Measurements from ENCODE around the gene CARD9.
A peak's percentile ranks its signal among the peaks of the same experiment; 100 is the strongest.

Gene CARD9

GRCh38 chr9:136373300-136374182 is at the start of gene CARD9:
Gene CARD9 (minus strand): TSS chr9:136373669. CDS start chr9:136372078, 1,591 bp downstream.
- no peaks in the 10 kb centered on the region for H3K27me3 ChIP-seq (ENCODE audit: control insufficient read depth, insufficient read depth, low read length)
- H3K4me3 ChIP-seq (ENCODE audit: low read depth, low read length) = no peak within 1 kb of the TSS
- H3K36me3 ChIP-seq (ENCODE audit: control insufficient read depth, insufficient read depth, low read length) = peaks cover 40% of the 10 kb centered on the region
- peak within 1 kb of the TSS; percentile 34 for H3K9ac ChIP-seq (ENCODE audit: low read length)
- peak within 1 kb of the TSS; percentile 58 for H3K27ac ChIP-seq (ENCODE audit: low read depth, low read length)
- H3K9me3 ChIP-seq (ENCODE audit: control insufficient read depth, insufficient read depth, low read depth, low read length) = no peaks in the 10 kb centered on the region
- no peaks in the 10 kb centered on the region; the same call in 1 of the 2 replicates for H3K4me1 ChIP-seq (ENCODE audit: control insufficient read depth, insufficient read depth, low read length)

DNA sequence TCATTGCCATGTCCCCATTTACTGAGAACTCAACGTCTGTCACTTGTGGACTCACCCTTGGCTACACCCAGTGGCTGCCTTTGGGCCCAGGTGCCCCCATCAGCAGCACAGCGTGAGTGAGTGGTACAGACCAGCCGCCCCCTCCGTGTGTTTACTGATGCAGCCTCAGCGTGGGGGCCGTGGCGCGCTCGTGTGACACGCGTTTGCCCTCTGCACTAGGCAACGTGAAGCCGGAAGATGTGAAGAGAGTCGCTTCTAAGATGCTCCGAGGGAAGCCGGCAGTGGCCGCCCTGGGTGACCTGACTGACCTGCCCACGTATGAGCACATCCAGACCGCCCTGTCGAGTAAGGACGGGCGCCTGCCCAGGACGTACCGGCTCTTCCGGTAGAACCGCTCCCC is 49.4 kb upstream of the CARD9 start:
- Histone ChIP-seq H3K4me3 (ENCODE audit: low read depth, low read length) (no peak overlapping the region), H3K4me1 (ENCODE audit: control insufficient read depth, insufficient read depth, low read length) (no peaks in the 10 kb centered on the region), H3K9me3 (ENCODE audit: control insufficient read depth, insufficient read depth, low read depth, low read length) (no peaks in the 10 kb centered on the region), H3K36me3 (ENCODE audit: control insufficient read depth, insufficient read depth, low read length) (peaks cover 76% of the 10 kb centered on the region), H3K27ac (ENCODE audit: low read depth, low read length) (no peak overlapping the region), H3K27me3 (ENCODE audit: control insufficient read depth, insufficient read depth, low read length) (no peaks in the 10 kb centered on the region), H3K9ac (ENCODE audit: low read length) (no peak overlapping the region)

GRCh38 chr9:136421791-136422190 is 48.3 kb upstream of the CARD9 start:
- Histone ChIP-seq H3K9ac (ENCODE audit: low read length) (no peak overlapping the region), H3K4me1 (ENCODE audit: control insufficient read depth, insufficient read depth, low read length) (no peaks in the 10 kb centered on the region), H3K27ac (ENCODE audit: low read depth, low read length) (no peak overlapping the region), H3K27me3 (ENCODE audit: control insufficient read depth, insufficient read depth, low read length) (no peaks in the 10 kb centered on the region), H3K4me3 (ENCODE audit: low read depth, low read length) (no peak overlapping the region), H3K9me3 (ENCODE audit: control insufficient read depth, insufficient read depth, low read depth, low read length) (no peaks in the 10 kb centered on the region), H3K36me3 (ENCODE audit: control insufficient read depth, insufficient read depth, low read length) (peaks cover 83% of the 10 kb centered on the region)

- H3K36me3 ChIP-seq (ENCODE audit: control insufficient read depth, insufficient read depth, low read length) = peaks cover 96% of the 10 kb centered on the region
- H3K9ac ChIP-seq (ENCODE audit: low read length) = no peak overlapping the region
- H3K4me1 ChIP-seq (ENCODE audit: control insufficient read depth, insufficient read depth, low read length) = no peaks in the 10 kb centered on the region
- no peak overlapping the region for H3K27ac ChIP-seq (ENCODE audit: low read depth, low read length)
- no peaks in the 10 kb centered on the region for H3K27me3 ChIP-seq (ENCODE audit: control insufficient read depth, insufficient read depth, low read length)
- no peak overlapping the region for H3K4me3 ChIP-seq (ENCODE audit: low read depth, low read length)
- no peaks in the 10 kb centered on the region for H3K9me3 ChIP-seq (ENCODE audit: control insufficient read depth, insufficient read depth, low read depth, low read length)
Observed at GRCh38 chr9:136419092-136419420, 45.6 kb upstream of the CARD9 start.

DNA sequence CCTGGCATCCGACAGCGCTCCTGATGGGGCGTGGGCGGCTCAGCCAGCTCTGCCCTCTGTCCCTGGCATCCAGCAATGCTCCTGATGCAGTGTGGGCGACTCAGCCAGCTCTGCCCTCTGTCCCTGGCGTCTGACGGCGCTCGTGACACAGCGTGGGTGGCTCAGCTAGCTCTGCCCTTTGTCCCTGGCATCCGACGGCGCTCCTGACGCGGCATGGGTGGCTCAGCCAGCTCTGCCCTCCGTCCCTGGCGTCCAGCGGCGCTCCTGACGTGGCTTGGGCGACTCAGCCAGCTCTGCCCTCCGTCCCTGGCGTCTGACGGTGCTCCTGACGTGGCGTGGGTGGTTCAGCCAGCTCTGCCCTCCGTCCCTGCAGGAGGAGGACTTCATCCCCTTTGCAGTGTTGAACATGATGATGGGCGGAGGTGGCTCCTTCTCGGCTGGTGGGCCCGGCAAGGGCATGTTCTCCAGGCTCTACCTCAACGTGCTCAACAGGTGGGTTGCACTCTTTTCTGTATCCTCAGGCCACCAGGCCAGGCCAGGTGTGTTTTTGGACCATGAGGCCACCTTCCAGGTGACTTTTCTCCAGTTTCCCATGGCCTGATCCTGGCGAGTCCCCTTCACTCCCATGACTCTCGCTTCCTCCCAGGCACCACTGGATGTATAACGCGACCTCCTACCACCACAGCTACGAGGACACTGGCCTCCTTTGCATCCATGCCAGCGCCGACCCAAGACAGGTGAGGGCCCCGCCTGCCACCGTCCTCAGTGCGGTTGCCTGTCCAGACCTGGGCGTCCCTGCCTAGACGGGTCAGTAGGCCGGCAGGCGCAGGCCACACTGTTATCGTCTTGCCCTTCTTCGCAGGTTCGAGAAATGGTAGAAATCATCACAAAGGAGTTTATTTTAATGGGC is 45.0 kb upstream of the CARD9 start:
- H3K9me3 ChIP-seq (ENCODE audit: control insufficient read depth, insufficient read depth, low read depth, low read length) = no peaks in the 10 kb centered on the region
- peaks cover 97% of the 10 kb centered on the region for H3K36me3 ChIP-seq (ENCODE audit: control insufficient read depth, insufficient read depth, low read length)
- H3K27me3 ChIP-seq (ENCODE audit: control insufficient read depth, insufficient read depth, low read length) = no peaks in the 10 kb centered on the region
- H3K27ac ChIP-seq (ENCODE audit: low read depth, low read length) = no peak overlapping the region
- no peak overlapping the region for H3K4me3 ChIP-seq (ENCODE audit: low read depth, low read length)
- no peak overlapping the region for H3K9ac ChIP-seq (ENCODE audit: low read length)
- H3K4me1 ChIP-seq (ENCODE audit: control insufficient read depth, insufficient read depth, low read length) = no peaks in the 10 kb centered on the region

DNA sequence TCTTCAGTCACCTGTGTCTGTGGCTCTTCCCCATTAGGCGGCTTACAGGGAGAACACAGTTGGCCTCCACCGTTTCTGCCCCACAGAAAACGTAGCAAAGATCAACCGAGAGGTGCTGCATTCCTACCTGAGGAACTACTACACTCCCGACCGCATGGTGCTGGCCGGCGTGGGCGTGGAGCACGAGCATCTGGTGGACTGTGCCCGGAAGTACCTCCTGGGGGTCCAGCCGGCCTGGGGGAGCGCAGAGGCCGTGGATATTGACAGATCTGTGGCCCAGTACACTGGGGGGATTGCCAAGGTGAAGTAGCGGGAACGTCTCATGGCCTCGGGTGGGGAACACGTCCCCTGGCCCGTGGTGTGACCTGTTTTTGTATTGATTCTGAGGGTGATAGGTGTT is 43.4 kb upstream of the CARD9 start:
- Histone ChIP-seq H3K4me1 (ENCODE audit: control insufficient read depth, insufficient read depth, low read length) (no peaks in the 10 kb centered on the region), H3K4me3 (ENCODE audit: low read depth, low read length) (no peak overlapping the region), H3K27me3 (ENCODE audit: control insufficient read depth, insufficient read depth, low read length) (no peaks in the 10 kb centered on the region), H3K36me3 (ENCODE audit: control insufficient read depth, insufficient read depth, low read length) (peaks cover 95% of the 10 kb centered on the region), H3K9me3 (ENCODE audit: control insufficient read depth, insufficient read depth, low read depth, low read length) (no peaks in the 10 kb centered on the region), H3K9ac (ENCODE audit: low read length) (no peak overlapping the region), H3K27ac (ENCODE audit: low read depth, low read length) (no peak overlapping the region)

GRCh38 chr9:136416427-136416826 is 43.0 kb upstream of the CARD9 start:
- no peak overlapping the region for H3K4me3 ChIP-seq (ENCODE audit: low read depth, low read length)
- H3K9ac ChIP-seq (ENCODE audit: low read length) = no peak overlapping the region
- peaks cover 3% of the 10 kb centered on the region; the same call in 1 of the 2 replicates for H3K4me1 ChIP-seq (ENCODE audit: control insufficient read depth, insufficient read depth, low read length)
- no peaks in the 10 kb centered on the region for H3K27me3 ChIP-seq (ENCODE audit: control insufficient read depth, insufficient read depth, low read length)
- H3K36me3 ChIP-seq (ENCODE audit: control insufficient read depth, insufficient read depth, low read length) = peaks cover 93% of the 10 kb centered on the region
- H3K9me3 ChIP-seq (ENCODE audit: control insufficient read depth, insufficient read depth, low read depth, low read length) = no peaks in the 10 kb centered on the region
- H3K27ac ChIP-seq (ENCODE audit: low read depth, low read length) = no peak overlapping the region

DNA sequence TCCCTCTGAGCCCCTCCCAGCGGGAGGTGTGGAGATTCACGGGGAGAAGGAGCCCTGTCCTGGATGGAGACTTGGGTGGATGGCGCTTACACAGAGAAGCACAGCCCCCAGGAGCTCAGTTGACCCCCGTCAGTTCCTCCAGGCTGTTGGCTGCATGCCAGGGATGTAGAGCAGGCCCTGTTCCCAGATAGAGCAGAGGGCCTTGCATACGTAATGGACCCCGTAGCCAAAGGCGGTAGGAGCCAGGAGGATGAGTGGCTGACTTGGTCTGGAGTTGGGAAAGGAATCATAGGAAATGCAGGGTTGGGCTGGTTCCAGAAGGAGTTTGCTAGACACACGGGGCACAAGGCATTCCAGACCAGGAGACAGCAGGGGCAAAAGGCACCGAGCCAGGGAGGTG is 39.5 kb upstream of the CARD9 start:
- Histone ChIP-seq H3K9ac (ENCODE audit: low read length) (no peak overlapping the region), H3K36me3 (ENCODE audit: control insufficient read depth, insufficient read depth, low read length) (peaks cover 69% of the 10 kb centered on the region), H3K9me3 (ENCODE audit: control insufficient read depth, insufficient read depth, low read depth, low read length) (no peaks in the 10 kb centered on the region), H3K4me3 (ENCODE audit: low read depth, low read length) (no peak overlapping the region), H3K4me1 (ENCODE audit: control insufficient read depth, insufficient read depth, low read length) (peaks cover 9% of the 10 kb centered on the region; the same call in 1 of the 2 replicates), H3K27me3 (ENCODE audit: control insufficient read depth, insufficient read depth, low read length) (no peaks in the 10 kb centered on the region), H3K27ac (ENCODE audit: low read depth, low read length) (no peak overlapping the region)

GRCh38 chr9:136411378-136411777 is 37.9 kb upstream of the CARD9 start:
- peaks cover 9% of the 10 kb centered on the region; the same call in 1 of the 2 replicates for H3K4me1 ChIP-seq (ENCODE audit: control insufficient read depth, insufficient read depth, low read length)
- H3K9ac ChIP-seq (ENCODE audit: low read length) = peak overlapping the region; percentile 98
- H3K27me3 ChIP-seq (ENCODE audit: control insufficient read depth, insufficient read depth, low read length) = no peaks in the 10 kb centered on the region
- peaks cover 66% of the 10 kb centered on the region for H3K36me3 ChIP-seq (ENCODE audit: control insufficient read depth, insufficient read depth, low read length)
- H3K4me3 ChIP-seq (ENCODE audit: low read depth, low read length) = peak overlapping the region; percentile 100
- no peak overlapping the region for H3K27ac ChIP-seq (ENCODE audit: low read depth, low read length)
- H3K9me3 ChIP-seq (ENCODE audit: control insufficient read depth, insufficient read depth, low read depth, low read length) = no peaks in the 10 kb centered on the region

GRCh38 chr9:136410500-136411287 is 37.2 kb upstream of the CARD9 start, which contains the start of the genes ENTR1 and PMPCA:
Gene ENTR1 (minus strand): TSS chr9:136410614. CDS start chr9:136410397, 217 bp downstream.
Gene PMPCA (plus strand): TSS chr9:136410658. CDS start chr9:136410669, 11 bp downstream.
- Histone ChIP-seq H3K4me3 (ENCODE audit: low read depth, low read length) (peak within 1 kb of the TSS; percentile 100), H3K9me3 (ENCODE audit: control insufficient read depth, insufficient read depth, low read depth, low read length) (no peaks in the 10 kb centered on the region), H3K36me3 (ENCODE audit: control insufficient read depth, insufficient read depth, low read length) (peaks cover 63% of the 10 kb centered on the region)

More at GRCh38 chr9:136410500-136411287, 37.2 kb upstream of the CARD9 start, which contains the start of the genes ENTR1 and PMPCA:
- Histone ChIP-seq H3K4me1 (ENCODE audit: control insufficient read depth, insufficient read depth, low read length) (peaks cover 9% of the 10 kb centered on the region; the same call in 1 of the 2 replicates), H3K27me3 (ENCODE audit: control insufficient read depth, insufficient read depth, low read length) (no peaks in the 10 kb centered on the region), H3K27ac (ENCODE audit: low read depth, low read length) (peak within 1 kb of the TSS; percentile 97), H3K9ac (ENCODE audit: low read length) (peak within 1 kb of the TSS; percentile 98)
